Fibroblast of peridontal ligament (primary cell): ENCODE data around the gene MYO7A.

Experiments
- DNase-seq: peaks from one replicate; pipeline ENCODE4 v3.0.0-alpha.2; 2010; ENCODE audit errors: extremely low read depth

The MYO7A gene

GRCh38 chr11:77111946-77112345 lies 16.1 kb upstream of the MYO7A start:
- no peak for DNase-seq

DNA sequence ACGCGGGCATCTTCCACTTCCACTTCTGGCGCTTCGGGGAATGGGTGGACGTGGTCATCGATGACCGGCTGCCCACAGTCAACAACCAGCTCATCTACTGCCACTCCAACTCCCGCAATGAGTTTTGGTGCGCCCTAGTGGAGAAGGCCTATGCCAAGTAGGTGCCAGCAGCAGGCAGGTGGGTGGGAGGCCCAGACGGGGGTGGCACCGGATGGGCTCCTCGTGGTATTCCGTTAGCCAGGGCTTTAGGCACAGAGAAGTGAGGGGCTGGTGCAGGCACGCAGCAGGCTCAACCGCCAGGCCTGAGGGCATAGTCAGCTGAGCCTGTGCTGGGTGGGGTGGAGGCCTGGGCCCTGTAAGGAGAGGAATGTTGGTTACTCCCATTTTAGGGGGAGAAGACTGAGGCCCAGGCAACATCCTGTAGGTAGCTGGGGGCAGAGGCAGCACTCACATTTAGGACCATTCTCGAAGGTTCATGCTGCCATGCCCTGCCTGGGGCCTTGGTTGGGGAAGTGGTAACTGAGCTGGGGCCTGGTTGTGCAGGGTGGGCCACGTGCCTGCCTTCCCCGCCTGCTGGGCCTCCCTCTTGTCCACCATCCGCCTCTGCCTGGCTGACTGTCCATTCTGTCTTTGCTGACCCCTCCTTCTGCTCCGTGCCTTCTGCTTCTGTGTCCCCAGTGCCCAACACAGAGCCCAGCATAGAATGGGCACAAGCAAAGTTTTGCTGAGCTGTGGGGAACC lies 15.2 kb upstream of the MYO7A start:
- no peak for DNase-seq

DNA sequence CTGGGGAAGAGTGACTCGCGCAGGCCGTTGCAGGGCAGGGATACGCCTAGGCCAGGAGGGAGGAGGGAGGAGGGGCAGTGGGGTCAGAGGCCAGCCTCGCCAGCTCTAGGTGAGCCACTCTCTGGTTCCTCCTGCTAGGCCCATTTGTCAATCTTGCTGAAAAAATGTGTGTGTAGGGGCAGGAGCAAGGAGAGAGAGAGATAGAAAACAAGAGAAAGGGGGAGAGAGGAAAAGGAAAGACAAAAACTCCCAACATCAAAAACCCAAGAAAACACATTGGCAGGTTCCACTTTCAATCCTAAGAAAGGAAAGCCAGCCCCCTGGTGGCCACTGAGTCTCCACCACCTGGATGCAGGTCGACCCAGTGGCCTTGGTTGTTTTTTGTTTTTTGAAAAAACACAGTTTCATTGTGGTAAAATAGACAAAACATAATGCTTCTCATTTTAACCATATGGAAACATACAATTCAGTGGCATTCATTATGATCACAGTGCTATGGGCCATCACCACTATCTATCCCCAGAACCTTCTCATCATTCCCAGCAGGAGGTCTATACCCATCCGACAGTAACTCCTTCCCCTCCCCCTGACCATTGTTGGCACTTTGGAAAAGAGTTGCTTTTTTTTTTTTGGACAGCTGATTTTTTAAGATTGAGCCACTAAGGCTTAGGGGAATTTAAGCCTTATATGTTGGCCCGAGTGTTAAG lies 14.5 kb upstream of the MYO7A start:
- DNase-seq = peak; percentile 47

- DNase-seq = no peak
Measured at GRCh38 chr11:77114089-77114463, 14.0 kb upstream of the MYO7A start.

DNA sequence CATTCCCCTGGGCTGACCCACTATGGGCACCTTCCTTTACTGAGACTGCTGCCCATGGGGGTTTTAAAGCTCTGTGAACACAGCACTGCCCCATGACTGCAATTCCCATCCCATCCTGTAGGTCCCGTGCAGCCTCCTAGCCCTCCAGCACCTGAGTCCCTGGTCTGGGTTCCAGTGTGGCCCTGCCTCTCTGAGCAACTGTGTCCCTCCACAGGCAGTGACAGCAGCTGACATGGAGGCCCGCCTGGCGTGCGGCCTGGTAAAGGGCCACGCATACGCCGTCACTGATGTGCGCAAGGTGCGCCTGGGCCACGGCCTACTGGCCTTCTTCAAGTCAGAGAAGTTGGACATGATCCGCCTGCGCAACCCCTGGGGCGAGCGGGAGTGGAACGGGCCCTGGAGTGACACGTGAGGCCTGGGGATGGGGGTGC lies 12.8 kb upstream of the MYO7A start:
- no peak for DNase-seq

- DNase-seq = no peak
Measured at GRCh38 chr11:77115956-77116355, 12.1 kb upstream of the MYO7A start.

GRCh38 chr11:77117492-77117891 lies 10.6 kb upstream of the MYO7A start:
- no peak for DNase-seq

DNA sequence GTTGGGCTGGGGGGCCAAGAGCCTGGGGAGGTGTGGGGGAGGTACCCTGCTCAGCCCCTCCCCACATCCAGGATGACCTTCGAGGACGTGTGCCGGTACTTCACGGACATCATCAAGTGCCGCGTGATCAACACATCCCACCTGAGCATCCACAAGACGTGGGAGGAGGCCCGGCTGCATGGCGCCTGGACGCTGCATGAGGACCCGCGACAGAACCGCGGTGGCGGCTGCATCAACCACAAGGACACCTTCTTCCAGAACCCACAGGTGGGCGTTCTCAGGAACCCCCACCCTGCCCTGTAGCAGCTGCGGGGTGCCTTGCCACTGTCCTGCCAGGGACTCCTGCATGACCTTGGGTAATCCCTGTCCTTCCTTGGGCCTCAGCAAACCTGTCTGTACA lies 10.0 kb upstream of the MYO7A start:
- DNase-seq = no peak

DNA sequence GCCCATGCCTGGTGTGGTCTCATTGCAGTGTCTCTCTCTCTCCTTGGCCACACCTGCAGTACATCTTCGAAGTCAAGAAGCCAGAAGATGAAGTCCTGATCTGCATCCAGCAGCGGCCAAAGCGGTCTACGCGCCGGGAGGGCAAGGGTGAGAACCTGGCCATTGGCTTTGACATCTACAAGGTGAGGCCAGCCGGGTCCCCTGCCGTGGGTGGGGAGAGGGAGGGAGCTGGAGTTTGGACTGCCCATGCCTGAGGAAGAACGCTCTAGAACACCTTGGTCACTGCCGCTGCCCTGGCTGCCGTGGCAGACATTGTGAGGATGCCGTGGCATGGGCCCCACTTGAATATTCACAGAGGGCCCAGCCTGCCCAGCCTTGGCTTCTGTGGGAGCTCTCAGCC lies 9.1 kb upstream of the MYO7A start:
- DNase-seq = no peak

DNA sequence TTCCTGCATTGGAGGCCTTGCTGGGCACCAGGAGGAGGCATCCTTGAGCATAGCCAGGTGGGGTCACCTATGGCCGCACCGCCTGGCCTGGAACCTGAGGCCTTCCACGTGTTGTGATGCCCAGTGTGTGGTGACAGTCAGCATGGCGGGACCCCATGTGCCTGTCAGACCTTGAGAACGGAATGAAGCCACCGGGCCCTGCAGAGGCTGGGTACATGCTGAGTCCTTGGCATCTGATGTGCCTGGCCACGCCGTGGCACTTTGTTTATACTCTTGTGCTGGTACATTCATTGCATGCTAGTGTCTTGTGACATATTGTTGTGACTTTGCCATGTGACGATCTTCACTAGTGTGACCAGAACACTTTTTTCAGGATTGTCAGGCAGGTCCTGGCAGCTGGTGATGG lies 8.5 kb upstream of the MYO7A start:
- DNase-seq = no peak

- DNase-seq = no peak
Measured at GRCh38 chr11:77120571-77120970, 7.5 kb upstream of the MYO7A start.

DNA sequence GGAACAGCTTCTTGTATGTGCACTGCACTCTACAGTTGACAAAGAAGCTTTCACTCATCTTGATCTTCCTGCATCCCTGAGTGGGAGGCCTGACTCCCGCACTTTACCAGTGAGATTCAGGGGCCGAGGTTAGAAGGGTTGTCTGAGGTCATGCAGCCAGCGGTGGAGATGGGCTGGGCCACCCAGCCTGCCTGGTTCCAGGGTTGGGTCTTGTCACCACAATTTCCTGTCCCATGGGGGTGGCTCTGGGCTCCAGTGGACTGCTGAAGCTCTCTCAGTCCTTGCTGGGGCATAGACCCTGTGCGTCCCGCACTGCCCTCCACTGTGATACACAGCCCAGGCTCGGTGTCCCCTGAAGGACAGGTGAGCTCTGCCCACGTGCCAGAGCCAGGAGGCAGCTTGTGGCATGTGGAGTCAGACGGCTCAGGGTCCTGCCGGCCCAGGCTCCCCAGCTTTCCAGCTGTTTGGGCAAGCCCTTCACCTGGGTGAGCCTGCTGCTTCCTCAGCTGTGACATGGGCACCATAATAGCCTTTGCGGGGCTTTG lies 6.9 kb upstream of the MYO7A start:
- no peak for DNase-seq

DNA sequence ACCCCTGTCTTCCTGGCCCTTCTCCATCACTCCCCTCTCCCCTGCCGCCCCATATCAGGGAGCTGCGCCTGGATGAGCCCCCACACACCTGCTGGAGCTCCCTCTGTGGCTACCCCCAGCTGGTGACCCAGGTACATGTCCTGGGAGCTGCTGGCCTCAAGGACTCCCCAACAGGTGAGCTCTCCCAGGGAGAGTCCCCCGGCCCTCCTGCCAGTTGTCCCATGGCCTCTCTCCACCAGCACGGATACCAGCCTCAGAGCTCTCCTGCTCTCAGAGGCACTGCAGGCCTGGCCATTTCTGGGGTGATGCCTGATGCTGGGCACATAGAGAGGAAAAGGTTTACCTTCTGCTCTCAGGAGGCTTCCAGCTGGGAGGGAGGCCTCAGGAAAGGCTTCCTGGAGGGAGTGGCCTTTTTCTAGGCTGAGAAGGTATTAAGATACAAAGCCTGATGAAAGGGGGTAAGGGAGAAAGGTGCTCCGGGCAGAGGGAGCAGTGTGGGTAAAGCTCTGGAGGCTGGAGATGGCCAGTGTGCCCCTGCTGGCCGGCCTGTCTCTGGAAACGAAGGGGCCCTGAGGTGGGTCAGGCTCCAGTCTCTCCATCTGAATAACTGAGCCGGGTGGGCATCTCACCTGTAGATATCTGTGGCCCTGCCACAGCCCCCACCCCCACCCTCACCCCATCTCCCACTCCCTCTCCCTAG lies 6.0 kb upstream of the MYO7A start:
- DNase-seq = no peak

DNA sequence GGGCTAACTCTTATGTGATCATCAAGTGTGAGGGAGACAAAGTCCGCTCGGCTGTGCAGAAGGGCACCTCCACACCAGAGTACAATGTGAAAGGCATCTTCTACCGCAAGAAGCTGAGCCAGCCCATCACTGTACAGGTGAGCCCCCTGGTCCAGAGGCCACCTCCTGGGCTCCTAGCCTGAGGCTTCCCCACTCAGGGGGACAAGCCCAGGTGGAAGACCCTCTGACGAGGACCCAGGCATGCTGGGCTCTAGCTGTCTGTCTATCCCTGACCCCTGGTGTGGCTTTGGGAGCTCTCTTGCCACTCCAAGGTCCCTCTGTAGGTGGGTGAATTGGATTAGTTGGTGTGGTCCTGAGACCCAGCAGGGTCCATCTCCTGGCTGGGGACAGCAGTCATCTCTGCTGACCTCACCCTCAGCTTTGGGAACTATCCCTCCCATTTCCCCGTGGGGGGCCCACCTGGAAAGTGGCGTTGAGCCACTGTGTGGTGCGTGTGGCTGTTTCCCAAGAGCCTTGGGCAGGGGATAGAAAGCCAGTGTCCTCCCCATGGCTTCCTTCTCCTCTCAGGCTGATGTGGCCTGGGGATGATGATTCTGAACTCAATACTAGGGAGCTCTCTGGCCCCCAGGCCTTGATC lies 5.4 kb upstream of the MYO7A start:
- no peak for DNase-seq

DNA sequence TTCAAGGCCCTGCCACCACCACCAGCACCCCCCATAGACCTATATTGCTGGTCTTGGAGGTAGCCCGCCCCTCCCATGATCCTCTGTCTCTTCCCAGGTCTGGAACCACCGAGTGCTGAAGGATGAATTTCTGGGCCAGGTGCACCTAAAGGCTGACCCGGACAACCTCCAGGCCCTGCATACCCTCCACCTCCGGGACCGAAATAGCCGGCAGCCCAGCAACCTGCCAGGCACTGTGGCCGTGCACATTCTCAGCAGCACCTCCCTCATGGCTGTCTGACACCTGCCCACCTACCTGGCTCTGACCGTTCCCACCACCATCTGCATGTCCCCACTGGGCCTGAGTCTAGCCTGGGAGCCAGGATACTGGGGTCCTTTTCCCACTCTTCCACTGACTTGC lies 4.5 kb upstream of the MYO7A start:
- no peak for DNase-seq

DNA sequence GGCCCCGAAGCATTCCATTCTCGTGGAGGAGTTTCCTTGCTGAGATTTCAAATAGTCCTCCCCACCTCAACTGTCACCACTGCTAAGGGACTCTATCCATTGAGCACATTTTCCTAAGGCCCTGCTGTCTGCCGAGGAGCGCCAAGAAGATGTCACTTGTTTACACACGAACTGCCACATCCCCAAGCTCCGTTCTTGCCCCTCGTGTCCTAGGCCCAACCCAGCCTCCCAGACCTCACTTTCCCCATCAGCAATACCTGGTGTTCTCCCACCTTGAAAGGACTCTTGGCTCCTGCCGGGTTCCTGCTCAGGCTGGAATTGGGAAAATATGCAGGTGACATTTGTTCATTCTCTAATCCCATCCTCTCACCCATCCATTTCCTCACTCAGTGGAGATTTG lies 4.0 kb upstream of the MYO7A start:
- no peak for DNase-seq

DNA sequence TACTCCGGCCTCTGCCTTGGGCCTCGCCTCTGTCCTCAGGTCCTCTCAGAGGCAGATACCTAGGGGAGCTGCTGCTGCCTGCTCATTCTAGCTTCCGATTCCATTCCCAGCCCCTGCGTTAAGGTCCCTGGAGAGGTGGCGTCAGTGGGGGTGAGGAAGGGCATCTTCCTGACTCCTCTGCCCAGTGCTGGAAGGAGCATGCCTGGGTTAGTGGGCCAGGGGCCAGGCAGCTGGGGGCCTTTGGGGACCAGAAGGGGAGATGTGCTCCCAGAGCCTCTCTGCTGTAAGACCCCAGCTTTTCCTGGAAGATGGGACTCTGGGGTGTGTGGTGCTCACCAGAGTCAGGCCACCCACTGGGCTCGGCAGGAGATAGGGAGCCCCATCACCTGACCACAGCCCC lies 3.6 kb upstream of the MYO7A start:
- no peak for DNase-seq

DNA sequence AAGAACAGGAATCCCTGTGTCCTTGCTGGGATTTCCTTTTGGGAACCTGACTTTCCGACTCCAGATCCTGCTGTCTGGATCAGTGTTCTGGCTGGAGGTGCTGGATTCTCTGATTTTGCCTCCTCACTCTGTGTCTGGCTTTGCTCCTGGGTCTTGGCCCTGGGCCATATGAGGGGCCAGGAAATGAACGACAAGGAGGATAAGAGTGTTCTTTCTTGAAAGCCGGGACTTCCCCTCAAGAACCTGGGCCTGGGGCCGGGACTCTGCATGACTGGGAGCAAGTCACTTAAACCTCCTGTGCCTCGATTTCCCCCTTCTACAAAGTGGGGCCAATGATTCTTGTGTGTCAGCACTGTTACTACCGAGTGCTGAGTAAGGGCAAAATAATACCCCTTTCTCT lies 2.9 kb upstream of the MYO7A start:
- no peak for DNase-seq

GRCh38 chr11:77125695-77126094 lies 2.4 kb upstream of the MYO7A start:
- no peak for DNase-seq

DNA sequence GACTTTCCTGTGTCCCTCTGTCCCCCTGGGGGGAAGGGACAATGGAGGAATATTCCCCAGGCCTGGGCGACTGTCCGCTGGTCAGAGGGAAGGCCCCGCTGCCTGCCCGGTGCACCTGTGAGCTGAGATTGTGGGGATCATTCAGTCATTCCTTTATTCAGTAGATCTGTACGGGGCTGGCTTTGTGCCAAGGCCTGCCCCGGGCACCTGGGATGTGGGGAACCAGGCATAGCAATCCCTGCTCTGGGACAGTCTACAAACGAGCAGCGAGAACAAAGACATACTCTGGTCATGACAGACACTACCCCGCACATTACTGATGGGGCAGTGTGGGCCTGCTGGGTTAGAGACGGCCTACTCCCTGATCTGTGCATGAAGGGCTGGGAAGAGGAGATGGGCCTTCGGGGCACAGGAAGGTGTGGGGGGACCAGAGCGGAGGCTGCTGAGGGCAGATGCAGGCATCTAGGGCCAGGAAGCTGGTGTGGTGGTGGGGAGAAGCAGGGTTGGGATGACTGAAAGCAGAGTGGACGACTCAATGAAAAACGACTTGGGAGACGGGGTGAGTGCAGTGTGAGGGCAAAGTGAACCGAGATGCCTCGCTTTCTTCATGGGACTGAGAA lies 1.8 kb upstream of the MYO7A start:
- DNase-seq = no peak

GRCh38 chr11:77126861-77127234 lies 1.2 kb upstream of the MYO7A start:
- DNase-seq = no peak
